NB4 (cell line): ENCODE results near the gene GATA1.

Experiments used
- CTCF ChIP-seq: IDR thresholded peaks from one replicate; pipeline ENCODE4 v1.5.1; 2012; ENCODE audit warnings: low read depth, low read length
- POLR2A ChIP-seq: IDR thresholded peaks from 2 replicates; pipeline ENCODE4 v1.6.1; 2011; ENCODE audit warnings: mild to moderate bottlenecking; ENCODE audit not compliant: insufficient read length; ENCODE audit errors: extremely low read depth

- TF ChIP-seq POLR2A (no peak), CTCF (no peak)
These were observed 5.8 kb downstream of the GATA1 start for GRCh38 chrX:48792219-48792618.
